Measurements from ENCODE around the gene TXNL1.

The TXNL1 gene

GRCh38 chr18:56570978-56571377 lies 67.4 kb downstream of the TXNL1 start:
- DNase-seq (ENCODE audit: low read depth): no peak
- H3K4me3 ChIP-seq (ENCODE audit: low read length): no peak overlapping the region
- no peak for TF ChIP-seq CTCF (conservative IDR thresholded peaks at IDR 0.05; ENCODE audit: low read length)

GRCh38 chr18:56569416-56569815 lies 69.0 kb downstream of the TXNL1 start:
- no peak overlapping the region for H3K4me3 ChIP-seq (ENCODE audit: low read length)
- no peak for DNase-seq (ENCODE audit: low read depth)
- TF ChIP-seq CTCF (conservative IDR thresholded peaks at IDR 0.05; ENCODE audit: low read length): no peak

- H3K4me3 ChIP-seq (ENCODE audit: low read length): no peak overlapping the region
- DNase-seq (ENCODE audit: low read depth): peak; percentile 41
- TF ChIP-seq CTCF (conservative IDR thresholded peaks at IDR 0.05; ENCODE audit: low read length): no peak
These were observed 69.4 kb downstream of the TXNL1 start for GRCh38 chr18:56568986-56569385.

- DNase-seq (ENCODE audit: low read depth): peak; percentile 99
- H3K4me3 ChIP-seq (ENCODE audit: low read length): no peak overlapping the region
- TF ChIP-seq CTCF (conservative IDR thresholded peaks at IDR 0.05; ENCODE audit: low read length): no peak
These were observed 72.6 kb downstream of the TXNL1 start for GRCh38 chr18:56565551-56566345.

GRCh38 chr18:56565046-56565445 lies 73.3 kb downstream of the TXNL1 start:
- DNase-seq (ENCODE audit: low read depth): no peak
- H3K4me3 ChIP-seq (ENCODE audit: low read length): no peak overlapping the region; the same call in 1 of the 2 replicates
- no peak for TF ChIP-seq CTCF (conservative IDR thresholded peaks at IDR 0.05; ENCODE audit: low read length)

- 0 out of 2 replicates have a peak, but pooled peaks have one; percentile 10 for TF ChIP-seq CTCF (conservative IDR thresholded peaks at IDR 0.05; ENCODE audit: low read length)
- H3K4me3 ChIP-seq (ENCODE audit: low read length): no peak overlapping the region
- DNase-seq (ENCODE audit: low read depth): no peak
These were observed 74.8 kb downstream of the TXNL1 start for GRCh38 chr18:56563568-56563967.

GRCh38 chr18:56562479-56562878 lies 75.9 kb downstream of the TXNL1 start:
- H3K4me3 ChIP-seq (ENCODE audit: low read length): no peak overlapping the region
- no peak for TF ChIP-seq CTCF (conservative IDR thresholded peaks at IDR 0.05; ENCODE audit: low read length)
- no peak for DNase-seq (ENCODE audit: low read depth)
